H1 (cell line): ENCODE data around the gene TMEM72. TPM values are rescaled to one million over a fixed set of nuclear protein-coding genes. Genes with fewer than 3 reads are reported as not detected.
A peak's percentile ranks its signal among the peaks of the same experiment; 100 is the strongest.

Source experiments
- CTCF ChIA-PET: fragments of 300-600 bp; sonication (Branson Sonifier 250); formaldehyde crosslinking; loops from one replicate; lab custom pipeline; 2021; ENCODE audit not compliant: partially characterized antibody; lab: Charles Lee
- POLR2A ChIA-PET: fragments of 300-600 bp; sonication (Branson Sonifier 250); formaldehyde crosslinking; loops from one replicate; lab custom pipeline; 2021; ENCODE audit warnings: inconsistent platforms; ENCODE audit not compliant: partially characterized antibody; lab: Charles Lee
- DNase-seq, 2 experiments: peaks; one replicate each; pipeline versions ENCODE4 v3.0.0 to v3.0.0-alpha.2; 2010 to 2022; ENCODE audit warnings: low spot score in 2 of 2, low read depth in 1 of 2, mixed read lengths in 1 of 2
- FAIRE-seq: peaks from 2 replicates; lab custom pipeline; 2011; peaks lifted over from hg19 to GRCh38; lab: Jason Lieb, UNC
- H2AFZ ChIP-seq: 2 replicates; pipeline ENCODE4 v1.8.1; 2012; ENCODE audit warnings: low read length, inconsistent platforms
- H2AK5ac ChIP-seq: 2 replicates; pipeline ENCODE4 v1.6.1; 2013; ENCODE audit warnings: low read depth, low read length
- H2BK120ac ChIP-seq: replicated peaks from 2 replicates; pipeline ENCODE3; 2013; ENCODE audit warnings: low read depth, low read length, inconsistent platforms
- H2BK12ac ChIP-seq: 2 replicates; pipeline ENCODE4 v1.6.1; 2013; ENCODE audit warnings: low read depth, low read length
- H2BK15ac ChIP-seq: 2 replicates; pipeline ENCODE4 v1.6.1; 2013; ENCODE audit warnings: low read length
- H2BK20ac ChIP-seq: 2 replicates; pipeline ENCODE4 v1.6.1; 2013; ENCODE audit warnings: low read length
- H2BK5ac ChIP-seq: 2 replicates; pipeline ENCODE4 v1.6.1; 2013; ENCODE audit warnings: low read depth, low read length
- H3K14ac ChIP-seq: 2 replicates; pipeline ENCODE4 v1.6.1; 2013; ENCODE audit warnings: inconsistent platforms; ENCODE audit not compliant: insufficient read length
- H3K18ac ChIP-seq: 2 replicates; pipeline ENCODE4 v1.6.1; 2013; ENCODE audit warnings: low read length; ENCODE audit errors: extremely low read depth
- H3K23ac ChIP-seq: 2 replicates; pipeline ENCODE4 v1.6.1; 2013; ENCODE audit warnings: inconsistent platforms; ENCODE audit not compliant: insufficient read length
- H3K23me2 ChIP-seq: 2 replicates; pipeline ENCODE4 v1.6.1; 2013; ENCODE audit warnings: low read depth, low read length
- H3K27ac ChIP-seq: 2 replicates; pipeline ENCODE4 v1.6.1; 2011; ENCODE audit warnings: low read depth, low read length, inconsistent platforms
- H3K27me3 ChIP-seq, 4 experiments: replicated peaks in 1 of 4; 1 replicate in 1 of 4; 2 replicates in 3 of 4; pipeline versions ENCODE4 v1.6.1 to v1.8.1; 2011 to 2013; ENCODE audit warnings: low read length in 3 of 4, mild to moderate bottlenecking in 3 of 4, inconsistent platforms in 2 of 4, mixed read lengths in 2 of 4, moderate library complexity in 1 of 4; ENCODE audit not compliant: control insufficient read depth in 3 of 4, insufficient read depth in 3 of 4; ENCODE audit errors: extremely low read depth in 1 of 4
- H3K36me3 ChIP-seq, 4 experiments: 2 replicates each; pipeline versions ENCODE4 v1.6.1 to v1.8.1; 2011 to 2013; ENCODE audit warnings: mild to moderate bottlenecking in 4 of 4, low read length in 3 of 4, moderate library complexity in 2 of 4, control low read depth in 1 of 4, inconsistent platforms in 1 of 4; ENCODE audit not compliant: insufficient read depth in 4 of 4, control insufficient read depth in 2 of 4
- H3K4ac ChIP-seq: replicated peaks from 2 replicates; pipeline ENCODE3; 2013; ENCODE audit warnings: low read length, low read depth, mixed read lengths, inconsistent platforms; ENCODE audit not compliant: insufficient read length
- H3K4me1 ChIP-seq, 4 experiments: replicated peaks in 1 of 4; 1 replicate in 1 of 4; 2 replicates in 3 of 4; pipeline versions ENCODE4 v1.6.1 to v1.8.1; 2011 to 2013; ENCODE audit warnings: low read length in 3 of 4, inconsistent platforms in 2 of 4, mixed read lengths in 1 of 4; ENCODE audit not compliant: insufficient read depth in 4 of 4, control insufficient read depth in 3 of 4
- H3K4me2 ChIP-seq, 2 experiments: 2 replicates each; pipeline versions ENCODE4 v1.6.1 to v1.8.1; 2011 to 2013; ENCODE audit warnings: low read depth in 2 of 2, low read length in 2 of 2, control low read depth in 1 of 2, inconsistent platforms in 1 of 2, mild to moderate bottlenecking in 1 of 2; ENCODE audit not compliant: insufficient read depth in 1 of 2
- H3K4me3 ChIP-seq, 4 experiments: fragments of 200-600, 300-600 bp in 1 of 4; sonication (generic), shearing (Covaris generic), sonication (Bioruptor Twin) in 1 of 4; 2 replicates each; pipeline versions ENCODE4 v1.5.1 to v1.8.1; 2011 to 2016; ENCODE audit warnings: low read length in 4 of 4, low read depth in 3 of 4, control low read depth in 2 of 4, inconsistent platforms in 2 of 4, mild to moderate bottlenecking in 2 of 4, mixed read lengths in 1 of 4, moderate library complexity in 1 of 4; ENCODE audit not compliant: insufficient read depth in 2 of 4; ENCODE audit errors: extremely low read depth in 1 of 4
- H3K56ac ChIP-seq: replicated peaks from 2 replicates; pipeline ENCODE3; 2013; ENCODE audit warnings: low read depth, mild to moderate bottlenecking, mixed read lengths, low read length, inconsistent platforms; ENCODE audit not compliant: insufficient read length
- H3K79me1 ChIP-seq: 2 replicates; pipeline ENCODE4 v1.6.1; 2013; ENCODE audit warnings: low read depth, low read length, control low read depth
- H3K79me2 ChIP-seq, 2 experiments: 2 replicates each; pipeline versions ENCODE4 v1.6.1 to v1.8.1; 2012 to 2013; ENCODE audit warnings: low read length in 2 of 2, mild to moderate bottlenecking in 2 of 2, inconsistent platforms in 1 of 2; ENCODE audit not compliant: insufficient read depth in 2 of 2, control insufficient read depth in 1 of 2
- H3K9ac ChIP-seq, 4 experiments: replicated peaks in 1 of 4; 1 replicate in 1 of 4; 2 replicates in 3 of 4; pipeline versions ENCODE4 v1.6.1 to v1.8.1; 2011 to 2013; ENCODE audit warnings: low read depth in 3 of 4, low read length in 3 of 4, control low read depth in 2 of 4, mild to moderate bottlenecking in 2 of 4, moderate library complexity in 2 of 4, inconsistent platforms in 1 of 4; ENCODE audit errors: extremely low read depth in 1 of 4
- H3K9me3 ChIP-seq, 2 experiments: 2 replicates each; pipeline versions ENCODE4 v1.6.1 to v1.8.1; 2012 to 2013; ENCODE audit warnings: mild to moderate bottlenecking in 2 of 2, moderate library complexity in 2 of 2, control low read depth in 1 of 2, inconsistent platforms in 1 of 2, low read depth in 1 of 2, low read length in 1 of 2, mixed read lengths in 1 of 2; ENCODE audit not compliant: insufficient read depth in 2 of 2
- H4K20me1 ChIP-seq, 2 experiments: replicated peaks in 1 of 2; 2 replicates each; pipeline versions ENCODE3 to v1.8.1; 2011 to 2013; ENCODE audit warnings: inconsistent platforms in 2 of 2, low read length in 2 of 2, mild to moderate bottlenecking in 1 of 2; ENCODE audit not compliant: insufficient read depth in 2 of 2, control insufficient read depth in 1 of 2
- H4K5ac ChIP-seq: 2 replicates; pipeline ENCODE4 v1.6.1; 2013; ENCODE audit warnings: low read length, low read depth, mixed read lengths, inconsistent platforms; ENCODE audit not compliant: insufficient read length
- H4K8ac ChIP-seq: 2 replicates; pipeline ENCODE4 v1.8.0; 2013; ENCODE audit warnings: mild to moderate bottlenecking, moderate library complexity, low read length, inconsistent platforms; ENCODE audit not compliant: insufficient read depth; ENCODE audit errors: extremely low read depth
- H4K91ac ChIP-seq: replicated peaks from 2 replicates; pipeline ENCODE3; 2013; ENCODE audit warnings: low read length, mixed read lengths, inconsistent platforms; ENCODE audit not compliant: insufficient read length
- BCL11A ChIP-seq, 2 experiments: IDR thresholded peaks; one replicate each; pipeline ENCODE4 v1.6.1; 2011; ENCODE audit warnings: low read depth in 2 of 2, low read length in 2 of 2, mild to moderate bottlenecking in 2 of 2
- FOSL1 ChIP-seq: IDR thresholded peaks from 2 replicates; pipeline ENCODE4 v1.6.1; 2011; ENCODE audit warnings: mild to moderate bottlenecking, low read depth, low read length, moderate library complexity; ENCODE audit not compliant: insufficient read depth
- GABPA ChIP-seq: IDR thresholded peaks from 2 replicates; pipeline ENCODE4 v1.6.1; 2011; ENCODE audit warnings: mild to moderate bottlenecking, low read length, moderate library complexity, borderline replicate concordance; ENCODE audit not compliant: insufficient read depth
- HDAC6 ChIP-seq: IDR thresholded peaks from one replicate; pipeline ENCODE4 v1.7.1; 2012; ENCODE audit warnings: low read depth, mild to moderate bottlenecking, inconsistent platforms, low read length, moderate library complexity
- MAX ChIP-seq: IDR thresholded peaks from 2 replicates; pipeline ENCODE4 v1.6.1; 2012; ENCODE audit warnings: inconsistent platforms
- SUZ12 ChIP-seq: fragments of 200-600 bp; sonication (generic); IDR thresholded peaks from 2 replicates; pipeline ENCODE4 v1.6.1; 2012; ENCODE audit warnings: mild to moderate bottlenecking, inconsistent platforms, low read length, moderate library complexity, mixed read lengths
- TBP ChIP-seq: IDR thresholded peaks from 2 replicates; pipeline ENCODE4 v1.6.1; 2011; ENCODE audit warnings: low read depth, low read length, improper control_type of control experiment
- WGBS, 2 experiments: shearing (Covaris generic) in 1 of 2; methylation state at CpG; one replicate each; pipeline versions ENCODE4 v1.1.6 to v1.1.7; 2013 to 2015; ENCODE audit warnings: low lambda C conversion rate in 2 of 2, mixed read lengths in 2 of 2, inconsistent platforms in 1 of 2, low coverage in 1 of 2, missing lambda C conversion rate in 1 of 2; ENCODE audit not compliant: insufficient replicate concordance in 2 of 2, insufficient coverage in 1 of 2, insufficient read length in 1 of 2; ENCODE audit errors: extremely low coverage in 1 of 2, missing lambda C conversion rate in 1 of 2; 5-methylcytosine and 5-hydroxymethylcytosine counted together
- polyA plus RNA-seq, 7 experiments: library from polyadenylated mRNA; depleted of rRNA in 3 of 7; stranded (reverse) in 5 of 7; unstranded in 2 of 7; fragments of >200 nt in 5 of 7; fragments of 200-250 nt in 2 of 7; gene quantifications; 1 replicate in 5 of 7; 2 replicates in 1 of 7; 4 replicates in 1 of 7; pipeline versions ENCODE4 v1.2.1 to v1.2.3, GENCODE V29; 2011 to 2013; ENCODE audit warnings: missing spikeins in 2 of 7, mixed read lengths in 2 of 7
- total RNA-seq: library from RNA; stranded (reverse); fragmentation: NEBNext Ultra II Directional; extraction: Animal tissue kit (Norgen Biotek cat#: 25700); gene quantifications from 2 replicates; pipeline ENCODE4 v1.2.1, GENCODE V29; 2021
- TF ChIP-seq, protein P1 (sequence below): IDR thresholded peaks from 2 replicates; pipeline ENCODE4 v1.6.1; 2012; ENCODE audit warnings: low read length, inconsistent platforms

TMEM72 gene
- total and polyA plus RNA-seq, 2 of the 8 experiments (the other 6 are each of a cell fraction or from before 2014, with no cell fraction given): not detected

GRCh38 chr10:44958196-44958897 lies 47.2 kb downstream of the TMEM72 start:
- Histone ChIP-seq H3K9me3 (no peaks in the 10 kb centered on the region), H2AK5ac (no peak overlapping the region), H3K4me3 (peak overlapping the region; percentile 71 to 87 (median 76); a peak in 7 of 8 replicates), H2AFZ (no peak overlapping the region), H3K23me2 (peaks cover 8% of the 10 kb centered on the region), H3K4ac (no peak overlapping the region), H4K5ac (no peak overlapping the region), H2BK12ac (no peak overlapping the region), H2BK15ac (no peak overlapping the region), H2BK120ac (no peak overlapping the region), H4K20me1 (no peaks in the 10 kb centered on the region), H2BK20ac (no peak overlapping the region), H3K36me3 (no peaks in the 10 kb centered on the region), H3K9ac (no peak overlapping the region; a peak in 1 of 7 replicates), H3K27me3 (peaks cover 0 to 7% (median 3%) of the 10 kb centered on the region in 4 experiments; a peak in 4 of 7 replicates), H3K4me2 (peak overlapping the region; percentile 87 to 90), H3K79me2 (no peaks in the 10 kb centered on the region; a peak in 1 of 4 replicates), H3K56ac (no peak overlapping the region), H3K18ac (no peak overlapping the region), H2BK5ac (no peak overlapping the region), H4K91ac (no peak overlapping the region), H3K4me1 (peaks cover 7 to 20% (median 13%) of the 10 kb centered on the region in 4 experiments), H3K14ac (no peak overlapping the region), H3K23ac (no peak overlapping the region), H3K27ac (no peak overlapping the region), H3K79me1 (no peaks in the 10 kb centered on the region), H4K8ac (no peak overlapping the region)
- ChIA-PET POLR2A (interaction anchor here (1.6 to 1.8 kb wide), 2 partner anchors 17 to 21 kb away, joined by 5 read pairs; partner anchors contain the start of gene DEPP1), CTCF (interaction anchor here (1.3 kb wide), 1 partner anchor 26 kb away, joined by 6 read pairs; no protein-coding TSS in a partner anchor)
- WGBS, 2 experiments: 82% methylated on average over 5 of the region's 5 CpGs; no CpG with 5 or more reads in 1 of the 2 experiments
- no peak for FAIRE-seq
- peak in 1 of 2 experiments; percentile 28 for DNase-seq
- TF ChIP-seq HDAC6 (no peak), GABPA (no peak), TBP (no peak), BCL11A (IDR thresholded peaks at IDR 0.05; ENCODE audit: low read depth in 2 of 2, low read length in 2 of 2) (no peak), MAX (no peak), FOSL1 (no peak), SUZ12 (no peak)
- TF ChIP-seq, protein P1, sequence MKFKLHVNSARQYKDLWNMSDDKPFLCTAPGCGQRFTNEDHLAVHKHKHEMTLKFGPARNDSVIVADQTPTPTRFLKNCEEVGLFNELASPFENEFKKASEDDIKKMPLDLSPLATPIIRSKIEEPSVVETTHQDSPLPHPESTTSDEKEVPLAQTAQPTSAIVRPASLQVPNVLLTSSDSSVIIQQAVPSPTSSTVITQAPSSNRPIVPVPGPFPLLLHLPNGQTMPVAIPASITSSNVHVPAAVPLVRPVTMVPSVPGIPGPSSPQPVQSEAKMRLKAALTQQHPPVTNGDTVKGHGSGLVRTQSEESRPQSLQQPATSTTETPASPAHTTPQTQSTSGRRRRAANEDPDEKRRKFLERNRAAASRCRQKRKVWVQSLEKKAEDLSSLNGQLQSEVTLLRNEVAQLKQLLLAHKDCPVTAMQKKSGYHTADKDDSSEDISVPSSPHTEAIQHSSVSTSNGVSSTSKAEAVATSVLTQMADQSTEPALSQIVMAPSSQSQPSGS: no peak
